IMR-90 (cell line): ENCODE results near the gene KCNQ1. TPM values are rescaled to one million over a fixed set of nuclear protein-coding genes. Genes with fewer than 3 reads are reported as not detected.

Source experiments
- ATAC-seq: fragments of 200-7000 bp; cut with Tn5 transposase; 2 replicates; pipeline ENCODE4 v1.9.1; 2020; ENCODE audit warnings: low read depth, mild to moderate bottlenecking, moderate library complexity
- BruUV-seq: library from RNA; stranded (reverse); fragments of 400-500 nt; replicated peaks from 2 replicates; lab custom pipeline; 2021; lab: Mats Ljungman, UMichigan
- CTCF ChIA-PET: fragments of 300-600 bp; formaldehyde crosslinking; extraction: SDS; loops from one replicate; lab custom pipeline; 2021; ENCODE audit warnings: antibody characterized with exemption; lab: Yijun Ruan, JAX
- POLR2A ChIA-PET: fragments of 300-600 bp; sonication (Branson Sonifier 250); formaldehyde crosslinking; loops from one replicate; lab custom pipeline; 2022; ENCODE audit warnings: antibody characterized with exemption; ENCODE audit not compliant: unreplicated experiment; lab: Charles Lee
- DNase-seq: peaks from one replicate; pipeline ENCODE4 v3.0.0; 2013
- H2AFZ ChIP-seq: replicated peaks from 2 replicates; pipeline ENCODE3; 2013; ENCODE audit warnings: low read length, mild to moderate bottlenecking; ENCODE audit not compliant: poor library complexity
- H2AK5ac ChIP-seq: 2 replicates; pipeline ENCODE4 v1.6.1; 2013; ENCODE audit warnings: low read depth, low read length, inconsistent platforms
- H2AK9ac ChIP-seq: replicated peaks from 2 replicates; pipeline ENCODE3; 2013; ENCODE audit warnings: mild to moderate bottlenecking, low read depth, low read length, moderate library complexity; ENCODE audit not compliant: poor library complexity
- H2BK120ac ChIP-seq: 2 replicates; pipeline ENCODE4 v1.6.1; 2013; ENCODE audit warnings: low read depth, low read length, inconsistent platforms
- H2BK15ac ChIP-seq: 3 replicates; pipeline ENCODE4 v1.6.1; 2013; ENCODE audit warnings: low read depth, low read length, inconsistent platforms
- H2BK20ac ChIP-seq: 2 replicates; pipeline ENCODE4 v1.6.1; 2013; ENCODE audit warnings: low read depth, mild to moderate bottlenecking, inconsistent platforms, low read length, moderate library complexity
- H2BK5ac ChIP-seq: 2 replicates; pipeline ENCODE4 v1.6.1; 2013; ENCODE audit warnings: mild to moderate bottlenecking, low read depth, low read length, inconsistent platforms; ENCODE audit not compliant: poor library complexity, severe bottlenecking
- H3K14ac ChIP-seq: replicated peaks from 2 replicates; pipeline ENCODE4 v1.6.1; 2013; ENCODE audit warnings: low read depth, low read length, inconsistent platforms
- H3K18ac ChIP-seq: 2 replicates; pipeline ENCODE4 v1.6.1; 2013; ENCODE audit warnings: low read depth, low read length, control low read depth
- H3K23ac ChIP-seq: 2 replicates; pipeline ENCODE4 v1.6.1; 2013; ENCODE audit warnings: low read depth, low read length, inconsistent platforms
- H3K27ac ChIP-seq: 2 replicates; pipeline ENCODE4 v1.5.1; 2013; ENCODE audit warnings: mild to moderate bottlenecking, control low read depth, low read length; ENCODE audit not compliant: insufficient read depth
- H3K27me3 ChIP-seq: 2 replicates; pipeline ENCODE4 v1.6.1; 2013; ENCODE audit warnings: low read length; ENCODE audit not compliant: control insufficient read depth, insufficient read depth
- H3K36me3 ChIP-seq: 2 replicates; pipeline ENCODE4 v1.6.1; 2013; ENCODE audit warnings: low read length, mixed read lengths; ENCODE audit not compliant: control insufficient read depth, insufficient read depth
- H3K4ac ChIP-seq: 2 replicates; pipeline ENCODE4 v1.6.1; 2013; ENCODE audit warnings: low read depth, low read length, inconsistent platforms
- H3K4me1 ChIP-seq: 2 replicates; pipeline ENCODE4 v1.6.1; 2013; ENCODE audit warnings: low read length, mixed read lengths; ENCODE audit not compliant: control insufficient read depth, insufficient read depth
- H3K4me2 ChIP-seq: 2 replicates; pipeline ENCODE4 v1.6.1; 2013; ENCODE audit warnings: low read depth, mild to moderate bottlenecking, control low read depth, low read length, moderate library complexity
- H3K4me3 ChIP-seq: 2 replicates; pipeline ENCODE4 v1.5.1; 2013; ENCODE audit warnings: low read depth, mild to moderate bottlenecking, control low read depth, low read length, moderate library complexity; ENCODE audit not compliant: insufficient read depth
- H3K56ac ChIP-seq: 2 replicates; pipeline ENCODE4 v1.6.1; 2013; ENCODE audit warnings: low read length, inconsistent platforms; ENCODE audit not compliant: insufficient read depth; ENCODE audit errors: extremely low read depth
- H3K79me1 ChIP-seq, 2 experiments: 2 replicates each; pipeline ENCODE4 v1.6.1; 2013; ENCODE audit warnings: low read length in 2 of 2, inconsistent platforms in 1 of 2, low read depth in 1 of 2
- H3K9ac ChIP-seq: 2 replicates; pipeline ENCODE4 v1.6.1; 2013; ENCODE audit warnings: low read depth, low read length, control low read depth
- H3K9me1 ChIP-seq: 2 replicates; pipeline ENCODE4 v1.6.1; 2013; ENCODE audit warnings: low read length, inconsistent platforms; ENCODE audit not compliant: insufficient read depth
- H3K9me3 ChIP-seq: 2 replicates; pipeline ENCODE4 v1.6.1; 2013; ENCODE audit warnings: low read length; ENCODE audit not compliant: control insufficient read depth, insufficient read depth
- H4K20me1 ChIP-seq: 2 replicates; pipeline ENCODE4 v1.6.1; 2013; ENCODE audit warnings: low read length, inconsistent platforms; ENCODE audit not compliant: insufficient read depth
- H4K5ac ChIP-seq: 2 replicates; pipeline ENCODE4 v1.6.1; 2013; ENCODE audit warnings: mild to moderate bottlenecking, low read depth, low read length, control low read depth
- H4K8ac ChIP-seq, 2 experiments: 2 replicates each; pipeline ENCODE4 v1.6.1; 2013; ENCODE audit warnings: low read depth in 2 of 2, low read length in 2 of 2, control low read depth in 1 of 2, inconsistent platforms in 1 of 2
- H4K91ac ChIP-seq: 2 replicates; pipeline ENCODE4 v1.6.1; 2013; ENCODE audit warnings: low read depth, low read length, inconsistent platforms; ENCODE audit not compliant: insufficient read depth
- BHLHE40 ChIP-seq: fragments of 150-350 bp; IDR thresholded peaks from 2 replicates; pipeline ENCODE4 v1.6.1; 2016; ENCODE audit warnings: mild to moderate bottlenecking, low read depth, low read length
- CEBPB ChIP-seq: IDR thresholded peaks from 2 replicates; pipeline ENCODE4 v1.6.1; 2012; ENCODE audit warnings: low read depth, low read length, improper control_type of control experiment
- FOS ChIP-seq: fragments of 150-350 bp; IDR thresholded peaks from 2 replicates; pipeline ENCODE4 v1.6.1; 2016; ENCODE audit warnings: low read depth, low read length
- MAFK ChIP-seq: IDR thresholded peaks from 2 replicates; pipeline ENCODE4 v1.6.1; 2012; ENCODE audit warnings: low read depth, low read length, improper control_type of control experiment
- MAZ ChIP-seq: IDR thresholded peaks from 2 replicates; pipeline ENCODE4 v1.6.1; 2012; ENCODE audit warnings: low read depth, mild to moderate bottlenecking, low read length, improper control_type of control experiment, moderate library complexity, borderline replicate concordance
- NFE2L2 ChIP-seq: fragments of 150-350 bp; IDR thresholded peaks from 2 replicates; pipeline ENCODE4 v1.6.1; 2016; ENCODE audit warnings: low read depth, mild to moderate bottlenecking, low read length
- RAD21 ChIP-seq: IDR thresholded peaks from 2 replicates; pipeline ENCODE4 v1.6.1; 2012; ENCODE audit warnings: low read length, improper control_type of control experiment
- RCOR1 ChIP-seq: IDR thresholded peaks from 2 replicates; pipeline ENCODE4 v1.6.1; 2012; ENCODE audit warnings: mild to moderate bottlenecking, low read length, improper control_type of control experiment; ENCODE audit not compliant: insufficient replicate concordance
- RFX5 ChIP-seq: IDR thresholded peaks from 2 replicates; pipeline ENCODE4 v1.8.0; 2012; ENCODE audit warnings: low read depth, mild to moderate bottlenecking, low read length, moderate library complexity
- WGBS, 2 experiments: methylation state at CpG; one replicate each; pipeline versions ENCODE4 v1.1.5 to v1.1.7; 2013; ENCODE audit warnings: missing lambda C conversion rate in 2 of 2; ENCODE audit not compliant: insufficient read length in 1 of 2; ENCODE audit errors: extremely low coverage in 2 of 2; 5-methylcytosine and 5-hydroxymethylcytosine counted together
- dilution Hi-C: fragments of 300-500 bp; cut with HindIII; formaldehyde crosslinking; loops from one replicate; pipeline ENCODE4 v1.14.3; 2018; ENCODE audit warnings: low sequenced_read_pairs; ENCODE audit not compliant: unreplicated experiment
- in situ Hi-C: fragments of 300-500 bp; cut with MboI; formaldehyde crosslinking; loops from 3 replicates; pipeline ENCODE4 v1.14.3; 2019; ENCODE audit warnings: low sequenced_read_pairs, inconsistent platforms, mixed read lengths
- intact Hi-C: fragments of 100-400 bp; cut with micrococcal nuclease; formaldehyde crosslinking; loops from 2 replicates; pipeline ENCODE4 v1.10.0; 2022
- polyA plus RNA-seq, 3 experiments: library from polyadenylated mRNA; depleted of rRNA; stranded (reverse); fragments of >200 nt; gene quantifications; 2 replicates each; pipeline ENCODE4 v1.2.3, GENCODE V29; 2012; ENCODE audit warnings: low replicate concordance in 1 of 3
- total RNA-seq: library from RNA; depleted of rRNA; stranded (reverse); fragments of >200 nt; gene quantifications from 2 replicates; pipeline ENCODE4 v1.2.3, GENCODE V29; 2012
- TF ChIP-seq, protein P1 (sequence below): fragments of 150-350 bp; IDR thresholded peaks from 2 replicates; pipeline ENCODE4 v1.6.1; 2017; ENCODE audit warnings: mild to moderate bottlenecking, antibody characterized with exemption, low read length, low read depth

Gene KCNQ1
- total and polyA plus RNA-seq, 2 of the 4 experiments (the other 2 are of a cell fraction): 0.07 TPM; not detected in 1

- TF ChIP-seq RFX5: peak; percentile 23; the same call in 1 of the 2 replicates
- TF ChIP-seq MAFK: no peak
- peak; percentile 95 for TF ChIP-seq CEBPB
Observed at GRCh38 chr11:2825889-2826678, 381.3 kb downstream of the KCNQ1 start (continued).

DNA sequence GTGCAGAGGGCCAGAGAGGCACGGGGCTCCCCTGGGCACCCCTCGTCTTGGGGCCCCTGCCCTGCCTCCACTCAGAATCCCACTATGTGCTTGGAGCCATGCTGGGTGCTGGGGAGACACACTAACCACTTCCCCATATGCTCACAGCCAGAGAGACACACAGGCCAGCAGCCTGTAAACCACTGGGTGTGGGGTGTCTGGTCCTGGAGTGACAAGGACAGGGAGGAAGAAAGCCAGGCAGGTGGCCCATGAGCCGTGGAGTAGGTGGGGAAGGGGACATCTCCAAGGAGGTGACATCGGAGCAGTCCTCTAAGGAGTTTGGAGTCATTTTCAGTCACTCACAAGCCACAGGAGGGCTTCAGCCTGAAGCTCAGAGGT, 381.9 kb downstream of the KCNQ1 start:
- Histone ChIP-seq H3K23ac (peak overlapping the region; percentile 95), H3K4me2 (peak overlapping the region; percentile 11), H2BK5ac (peak overlapping the region; percentile 96), H3K18ac (peak overlapping the region; percentile 78), H2AK9ac (peak overlapping the region; percentile 96), H3K4ac (peak overlapping the region; percentile 98), H2AFZ (peak overlapping the region; percentile 96), H3K27me3 (no peaks in the 10 kb centered on the region), H3K27ac (peak overlapping the region; percentile 92), H3K9me3 (peaks cover 13% of the 10 kb centered on the region), H3K56ac (peak overlapping the region; percentile 47), H3K36me3 (no peaks in the 10 kb centered on the region), H2BK15ac (peak overlapping the region; percentile 99), H4K20me1 (no peaks in the 10 kb centered on the region), H3K14ac (peak overlapping the region; percentile 94), H3K79me1 (no peaks in the 10 kb centered on the region), H4K8ac (peak overlapping the region; percentile 89 to 94), H4K91ac (peak overlapping the region; percentile 96), H2BK120ac (peak overlapping the region; percentile 97), H3K4me1 (peaks cover 23% of the 10 kb centered on the region), H3K9me1 (peaks cover 5% of the 10 kb centered on the region; the same call in 1 of the 2 replicates), H4K5ac (peak overlapping the region; percentile 78), H3K9ac (peak overlapping the region; percentile 31), H2BK20ac (peak overlapping the region; percentile 96), H3K4me3 (no peak overlapping the region), H2AK5ac (peak overlapping the region; percentile 99)
- TF ChIP-seq RAD21 (no peak), FOS (no peak), MAZ (no peak), RCOR1 (no peak), BHLHE40 (no peak), NFE2L2 (no peak), CEBPB (no peak)
- TF ChIP-seq, protein P1, sequence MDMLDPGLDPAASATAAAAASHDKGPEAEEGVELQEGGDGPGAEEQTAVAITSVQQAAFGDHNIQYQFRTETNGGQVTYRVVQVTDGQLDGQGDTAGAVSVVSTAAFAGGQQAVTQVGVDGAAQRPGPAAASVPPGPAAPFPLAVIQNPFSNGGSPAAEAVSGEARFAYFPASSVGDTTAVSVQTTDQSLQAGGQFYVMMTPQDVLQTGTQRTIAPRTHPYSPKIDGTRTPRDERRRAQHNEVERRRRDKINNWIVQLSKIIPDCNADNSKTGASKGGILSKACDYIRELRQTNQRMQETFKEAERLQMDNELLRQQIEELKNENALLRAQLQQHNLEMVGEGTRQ: no peak
- DNase-seq (no peak), ATAC-seq (peak; percentile 7)
- dilution Hi-C loops: no loop called here
- BruUV-seq: no TSS peak
- POLR2A ChIA-PET: interaction anchor here (1.0 kb wide), 1 partner anchor 103 kb away, joined by 3 read pairs; the partner anchor contains the start of gene PHLDA2
- WGBS, 2 experiments: 80% methylated on average over 1 of the region's 4 CpGs; no CpG with 5 or more reads in 1 of the 2 experiments
- in situ Hi-C loops: no loop called here
- CTCF ChIA-PET: no interaction called here
- intact Hi-C loops: loop anchor here (2.0 to 5.0 kb wide), 2 partner anchors 58 to 84 kb away; partner anchors contain the start of gene CDKN1C
